ENCODE data around the gene VAV1. TPM values are rescaled to one million over a fixed set of nuclear protein-coding genes. Genes with fewer than 3 reads are reported as not detected.

VAV1 gene
- total RNA-seq, 1 experiment from 2014 or later = 3.0 TPM

GRCh38 chr19:6730941-6731670 lies 41.4 kb upstream of the VAV1 start:
- TF ChIP-seq EZH2phosphoT487 (IDR thresholded peaks at IDR 0.05; ENCODE audit: borderline replicate concordance, low read length) (no peak), CTCF (conservative IDR thresholded peaks at IDR 0.05; ENCODE audit: low read depth, low read length) (no peak), EZH2 (IDR thresholded peaks at IDR 0.05; ENCODE audit: low read length, unreplicated experiment) (no peak)
- Histone ChIP-seq H3K4me3 (ENCODE audit: low read length) (no peak overlapping the region), H3K9me2 (replicated peaks; ENCODE audit: low read length) (no peaks in the 10 kb centered on the region), H3K4me2 (ENCODE audit: low read length) (no peak overlapping the region), H3K4me1 (ENCODE audit: insufficient read depth, low read length) (peaks cover 5% of the 10 kb centered on the region; the same call in 1 of the 2 replicates), H3F3A (ENCODE audit: low read length, unreplicated experiment) (no peaks in the 10 kb centered on the region), H3K27ac (ENCODE audit: low read length) (no peak overlapping the region), H3K9me3 (ENCODE audit: low read length) (no peaks in the 10 kb centered on the region), H2AFZ (ENCODE audit: low read length) (no peak overlapping the region), H3K36me3 (ENCODE audit: low read depth, low read length) (no peaks in the 10 kb centered on the region), H3K79me2 (ENCODE audit: low read length) (peaks cover 10% of the 10 kb centered on the region), H4K20me1 (ENCODE audit: low read length) (no peaks in the 10 kb centered on the region), H3K9ac (ENCODE audit: low read length) (no peak overlapping the region), H3K27me3 (ENCODE audit: low read length) (no peaks in the 10 kb centered on the region)
- CTCF ChIA-PET = no interaction called here
- POLR2A ChIA-PET (ENCODE audit: unreplicated experiment) = no interaction called here
- DNase-seq = no peak
- no peak for ATAC-seq
- intact Hi-C loops (cut with micrococcal nuclease) = no loop called here
- BruUV-seq (replicated peaks) = no TSS peak

DNA sequence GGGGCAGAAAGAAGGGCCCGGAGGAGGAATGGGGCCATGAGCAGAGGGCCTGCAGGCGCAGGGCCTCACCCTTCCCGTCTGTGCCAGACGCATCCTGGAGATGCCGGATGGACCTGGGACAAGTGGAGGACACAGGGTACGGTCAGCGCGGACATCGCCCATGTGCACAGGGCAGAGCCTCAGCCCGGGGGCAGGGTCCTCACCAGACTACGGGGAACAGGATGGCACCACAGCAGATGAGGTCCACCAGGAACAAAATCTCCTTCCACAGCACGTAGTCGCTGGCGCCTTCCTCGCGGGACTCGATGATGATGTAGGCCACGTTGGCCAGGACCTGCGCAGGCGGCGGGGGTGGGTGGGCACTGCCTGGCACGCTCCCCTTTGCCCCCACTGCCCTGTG lies 40.7 kb upstream of the VAV1 start:
- ChIA-PET POLR2A (ENCODE audit: unreplicated experiment) (no interaction called here), CTCF (no interaction called here)
- intact Hi-C loops (cut with micrococcal nuclease) = no loop called here
- Histone ChIP-seq H3K27me3 (ENCODE audit: low read length) (no peaks in the 10 kb centered on the region), H3K79me2 (ENCODE audit: low read length) (peaks cover 12% of the 10 kb centered on the region), H3K27ac (ENCODE audit: low read length) (no peak overlapping the region), H3K9me2 (replicated peaks; ENCODE audit: low read length) (no peaks in the 10 kb centered on the region), H3K4me1 (ENCODE audit: insufficient read depth, low read length) (peaks cover 6% of the 10 kb centered on the region; the same call in 1 of the 2 replicates), H3K4me3 (ENCODE audit: low read length) (no peak overlapping the region), H3K36me3 (ENCODE audit: low read depth, low read length) (no peaks in the 10 kb centered on the region), H3F3A (ENCODE audit: low read length, unreplicated experiment) (no peaks in the 10 kb centered on the region), H3K9me3 (ENCODE audit: low read length) (no peaks in the 10 kb centered on the region), H2AFZ (ENCODE audit: low read length) (no peak overlapping the region), H4K20me1 (ENCODE audit: low read length) (no peaks in the 10 kb centered on the region), H3K4me2 (ENCODE audit: low read length) (no peak overlapping the region), H3K9ac (ENCODE audit: low read length) (no peak overlapping the region)
- DNase-seq (no peak), ATAC-seq (no peak)
- BruUV-seq (replicated peaks) = no TSS peak
- TF ChIP-seq EZH2 (IDR thresholded peaks at IDR 0.05; ENCODE audit: low read length, unreplicated experiment) (no peak), EZH2phosphoT487 (IDR thresholded peaks at IDR 0.05; ENCODE audit: borderline replicate concordance, low read length) (no peak), CTCF (conservative IDR thresholded peaks at IDR 0.05; ENCODE audit: low read depth, low read length) (no peak)

GRCh38 chr19:6732803-6733337 lies 39.6 kb upstream of the VAV1 start:
- no peaks in the 10 kb centered on the region for H3F3A ChIP-seq (ENCODE audit: low read length, unreplicated experiment)
- H3K9ac ChIP-seq (ENCODE audit: low read length) = no peak overlapping the region
- no peak overlapping the region for H3K4me3 ChIP-seq (ENCODE audit: low read length)
- ChIA-PET POLR2A (ENCODE audit: unreplicated experiment) (no interaction called here), CTCF (no interaction called here)
- DNase-seq (no peak), ATAC-seq (no peak)
- no peaks in the 10 kb centered on the region for H3K27me3 ChIP-seq (ENCODE audit: low read length)
- no peaks in the 10 kb centered on the region for H3K36me3 ChIP-seq (ENCODE audit: low read depth, low read length)
- H2AFZ ChIP-seq (ENCODE audit: low read length) = no peak overlapping the region
- H3K9me2 ChIP-seq (replicated peaks; ENCODE audit: low read length) = no peaks in the 10 kb centered on the region
- no peaks in the 10 kb centered on the region for H3K9me3 ChIP-seq (ENCODE audit: low read length)
- intact Hi-C loops (cut with micrococcal nuclease) = no loop called here
- peaks cover 12% of the 10 kb centered on the region for H3K79me2 ChIP-seq (ENCODE audit: low read length)
- H3K4me1 ChIP-seq (ENCODE audit: insufficient read depth, low read length) = peaks cover 7% of the 10 kb centered on the region
- TF ChIP-seq CTCF (conservative IDR thresholded peaks at IDR 0.05; ENCODE audit: low read depth, low read length) (no peak), EZH2 (IDR thresholded peaks at IDR 0.05; ENCODE audit: low read length, unreplicated experiment) (no peak), EZH2phosphoT487 (IDR thresholded peaks at IDR 0.05; ENCODE audit: borderline replicate concordance, low read length) (no peak)
- no peak overlapping the region for H3K27ac ChIP-seq (ENCODE audit: low read length)
- no TSS peak for BruUV-seq (replicated peaks)
- no peak overlapping the region for H3K4me2 ChIP-seq (ENCODE audit: low read length)
- H4K20me1 ChIP-seq (ENCODE audit: low read length) = no peaks in the 10 kb centered on the region
